Gastrocnemius medialis (tissue), 4 donors: ENCODE measurements around the gene PRSS48. TPM values are rescaled to one million over a fixed set of nuclear protein-coding genes. Genes with fewer than 3 reads are reported as not detected.
A peak's percentile ranks its signal among the peaks of the same experiment; 100 is the strongest.

Experiments used
- ATAC-seq, 2 donors: fragments of 150-250 bp; one replicate each; pipeline ENCODE4 v1.9.1; 2016
- DNase-seq, 2 donors: peaks; one replicate each; pipeline ENCODE4 v3.0.0-alpha.2; 2019
- H3K27ac ChIP-seq, 4 donors: fragments of 200-600 bp; sonication (generic); 1 replicate in 1 of 4; 2 replicates in 3 of 4; pipeline ENCODE4 v1.5.1; 2016 to 2018; ENCODE audit warnings: mild to moderate bottlenecking in 2 of 4, moderate library complexity in 1 of 4
- H3K27me3 ChIP-seq, 3 donors: fragments of 200-600 bp; sonication (generic) in 2 of 3; 1 replicate in 1 of 3; 2 replicates in 2 of 3; pipeline versions ENCODE4 v1.5.1 to v1.6.0; 2016 to 2019; ENCODE audit warnings: mild to moderate bottlenecking in 1 of 3, moderate library complexity in 1 of 3
- H3K36me3 ChIP-seq, 2 donors: fragments of 200-600 bp; sonication (generic) in 1 of 2; one replicate each; pipeline ENCODE4 v1.5.1; 2017 to 2018
- H3K4me1 ChIP-seq, 2 donors: fragments of 200-600 bp; sonication (generic) in 1 of 2; one replicate each; pipeline ENCODE4 v1.5.1; 2016 to 2017; ENCODE audit warnings: mild to moderate bottlenecking in 2 of 2
- H3K4me3 ChIP-seq, 4 donors: fragments of 200-600 bp; sonication (generic) in 3 of 4; 1 replicate in 1 of 4; 2 replicates in 3 of 4; pipeline ENCODE4 v1.5.1; 2016 to 2019; ENCODE audit warnings: mild to moderate bottlenecking in 2 of 4
- H3K9me3 ChIP-seq, 3 donors: fragments of 200-600 bp; sonication (generic) in 2 of 3; 1 replicate in 1 of 3; 2 replicates in 2 of 3; pipeline ENCODE4 v1.5.1; 2016 to 2019
- POLR2A ChIP-seq, 2 donors: fragments of 450-650 bp; IDR thresholded peaks; one replicate each; pipeline ENCODE4 v1.6.1; 2017; ENCODE audit warnings: antibody characterized with exemption in 2 of 2, mild to moderate bottlenecking in 2 of 2, moderate library complexity in 2 of 2
- in situ Hi-C, 4 donors: fragments of 200-750 bp; cut with MboI; loops; one replicate each; pipeline versions ENCODE4 v1.15.0 to v1.8.0; 2017; ENCODE audit warnings: low sequenced_read_pairs in 4 of 4
- intact Hi-C: fragments of 100-400 bp; cut with DNase I; formaldehyde crosslinking; loops from one replicate; pipeline ENCODE4 v1.15.1; 2023; ENCODE audit warnings: low total_unique reads
- total RNA-seq, 4 donors: library from RNA; depleted of rRNA; stranded (reverse); fragments of >200 nt; gene quantifications; one replicate each; pipeline versions ENCODE4 v1.1.0 to v1.2.3, GENCODE V29; 2016
- TF ChIP-seq, protein P1 (sequence below), 5 experiments: fragments of 450-650 bp in 3 of 5; fragments of 200-600 bp in 2 of 5; sonication (generic) in 2 of 5; IDR thresholded peaks in 4 of 5; conservative IDR thresholded peaks in 1 of 5; 1 replicate in 4 of 5; 2 replicates in 1 of 5; pipeline ENCODE4 v1.5.1; 2016 to 2019; ENCODE audit warnings: antibody characterized with exemption in 5 of 5, mild to moderate bottlenecking in 3 of 5, moderate library complexity in 3 of 5

PRSS48 gene
- total RNA-seq, 4 donors from 2014 or later: not detected

GRCh38 chr4:151292038-151292437 lies 15.1 kb downstream of the PRSS48 start:
- intact Hi-C loops (no loop called here), in situ Hi-C loops (no loop called here)
- no peak overlapping the region for H3K27ac ChIP-seq
- no peaks in the 10 kb centered on the region for H3K36me3 ChIP-seq
- H3K4me3 ChIP-seq: no peak overlapping the region
- H3K4me1 ChIP-seq: peaks cover 16 to 32% of the 10 kb centered on the region in 2 donors
- no peaks in the 10 kb centered on the region for H3K27me3 ChIP-seq
- ATAC-seq (no peak), DNase-seq (no peak)
- H3K9me3 ChIP-seq: no peaks in the 10 kb centered on the region
- no peak for TF ChIP-seq POLR2A (IDR thresholded peaks at IDR 0.05)
- TF ChIP-seq, protein P1, sequence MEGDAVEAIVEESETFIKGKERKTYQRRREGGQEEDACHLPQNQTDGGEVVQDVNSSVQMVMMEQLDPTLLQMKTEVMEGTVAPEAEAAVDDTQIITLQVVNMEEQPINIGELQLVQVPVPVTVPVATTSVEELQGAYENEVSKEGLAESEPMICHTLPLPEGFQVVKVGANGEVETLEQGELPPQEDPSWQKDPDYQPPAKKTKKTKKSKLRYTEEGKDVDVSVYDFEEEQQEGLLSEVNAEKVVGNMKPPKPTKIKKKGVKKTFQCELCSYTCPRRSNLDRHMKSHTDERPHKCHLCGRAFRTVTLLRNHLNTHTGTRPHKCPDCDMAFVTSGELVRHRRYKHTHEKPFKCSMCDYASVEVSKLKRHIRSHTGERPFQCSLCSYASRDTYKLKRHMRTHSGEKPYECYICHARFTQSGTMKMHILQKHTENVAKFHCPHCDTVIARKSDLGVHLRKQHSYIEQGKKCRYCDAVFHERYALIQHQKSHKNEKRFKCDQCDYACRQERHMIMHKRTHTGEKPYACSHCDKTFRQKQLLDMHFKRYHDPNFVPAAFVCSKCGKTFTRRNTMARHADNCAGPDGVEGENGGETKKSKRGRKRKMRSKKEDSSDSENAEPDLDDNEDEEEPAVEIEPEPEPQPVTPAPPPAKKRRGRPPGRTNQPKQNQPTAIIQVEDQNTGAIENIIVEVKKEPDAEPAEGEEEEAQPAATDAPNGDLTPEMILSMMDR (IDR thresholded peaks at IDR 0.05 in 4 of 5, conservative IDR thresholded peaks at IDR 0.05 in 1 of 5): no peak

- no peak for ATAC-seq
- DNase-seq: no peak
- intact Hi-C loops (no loop called here), in situ Hi-C loops (no loop called here)
- no peaks in the 10 kb centered on the region for H3K36me3 ChIP-seq
- H3K4me1 ChIP-seq: peaks cover 20 to 27% of the 10 kb centered on the region in 2 donors
- H3K27ac ChIP-seq: no peak overlapping the region
- H3K4me3 ChIP-seq: no peak overlapping the region
- no peaks in the 10 kb centered on the region for H3K9me3 ChIP-seq
- H3K27me3 ChIP-seq: no peaks in the 10 kb centered on the region
- TF ChIP-seq POLR2A (IDR thresholded peaks at IDR 0.05): no peak
- TF ChIP-seq, protein P1 (IDR thresholded peaks at IDR 0.05 in 4 of 5, conservative IDR thresholded peaks at IDR 0.05 in 1 of 5): no peak
Observed at GRCh38 chr4:151294833-151295496, 18.0 kb downstream of the PRSS48 start.

GRCh38 chr4:151296227-151296626 lies 19.3 kb downstream of the PRSS48 start:
- Histone ChIP-seq H3K36me3 (no peaks in the 10 kb centered on the region), H3K27me3 (no peaks in the 10 kb centered on the region), H3K4me3 (no peak overlapping the region), H3K27ac (peak overlapping the region in 2 of 4 donors; percentile 56 to 78), H3K9me3 (no peaks in the 10 kb centered on the region), H3K4me1 (peaks cover 21 to 23% of the 10 kb centered on the region in 2 donors)
- TF ChIP-seq POLR2A (IDR thresholded peaks at IDR 0.05): no peak
- TF ChIP-seq, protein P1 (IDR thresholded peaks at IDR 0.05 in 4 of 5, conservative IDR thresholded peaks at IDR 0.05 in 1 of 5): no peak
- DNase-seq (no peak), ATAC-seq (no peak)
- intact Hi-C loops: no loop called here
- in situ Hi-C loops: no loop called here

GRCh38 chr4:151297170-151297569 lies 20.2 kb downstream of the PRSS48 start:
- H3K27me3 ChIP-seq: no peaks in the 10 kb centered on the region

More at GRCh38 chr4:151297170-151297569, 20.2 kb downstream of the PRSS48 start:
- TF ChIP-seq, protein P1 (IDR thresholded peaks at IDR 0.05 in 4 of 5, conservative IDR thresholded peaks at IDR 0.05 in 1 of 5): no peak
- no peak for TF ChIP-seq POLR2A (IDR thresholded peaks at IDR 0.05)
- intact Hi-C loops (no loop called here), in situ Hi-C loops (no loop called here)
- ATAC-seq (peak; percentile 94 to 96), DNase-seq (no peak)
- Histone ChIP-seq H3K4me1 (peaks cover 20 to 23% of the 10 kb centered on the region in 2 donors), H3K27ac (peak overlapping the region; percentile 55 to 78 (median 64)), H3K36me3 (no peaks in the 10 kb centered on the region), H3K4me3 (no peak overlapping the region), H3K9me3 (no peaks in the 10 kb centered on the region)
